Stimulated activated CD4-positive, alpha-beta T cell treated with anti-CD3 and anti-CD28 coated beads, Interleukin-2, amount 100 ng/mL, for 24 hours (primary cell): ENCODE data around the gene GAB2.

Experiments used
- DNase-seq, 2 donors: peaks; one replicate each; pipeline ENCODE4 v3.0.0-alpha.2; 2020

GAB2 gene

DNA sequence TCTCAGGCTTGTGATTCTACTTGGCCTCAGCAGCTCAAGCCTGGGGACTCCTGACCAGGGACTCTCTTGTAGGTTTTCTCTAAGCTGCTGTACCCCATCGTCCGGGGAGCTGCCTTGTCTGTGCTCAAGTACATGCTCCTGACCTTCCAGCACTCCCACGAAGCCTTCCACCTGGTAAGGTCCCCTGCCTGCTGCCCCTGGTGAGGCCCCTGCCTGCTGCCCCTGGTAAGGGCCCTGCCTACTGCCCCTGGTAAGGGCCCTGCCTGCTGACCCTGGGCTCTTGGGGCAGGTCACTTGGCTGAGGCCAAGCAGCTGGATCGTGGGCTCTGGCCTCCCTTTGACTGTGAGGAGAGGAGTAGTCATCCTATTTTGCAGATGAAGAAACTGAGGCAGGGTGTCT is 217.6 kb downstream of the GAB2 start:
- DNase-seq, result no peak

DNA sequence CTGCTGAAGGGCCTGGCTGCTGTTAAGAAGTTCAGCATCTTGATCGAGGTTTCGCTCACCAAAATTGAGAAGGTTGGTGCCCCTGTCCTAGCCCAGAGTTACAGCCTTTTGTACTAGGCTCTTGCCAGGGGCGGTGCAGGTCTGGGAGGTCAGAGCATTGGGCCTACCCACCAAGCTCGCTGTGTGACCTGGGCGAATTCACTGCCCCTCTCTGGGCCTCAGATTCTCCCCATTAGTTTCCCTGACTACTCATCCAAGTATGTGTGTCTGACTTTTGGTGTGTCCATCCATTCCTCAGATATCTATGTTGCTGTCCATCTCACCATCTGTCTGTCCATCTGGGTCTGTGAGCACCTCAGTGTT is 218.0 kb downstream of the GAB2 start:
- DNase-seq, result no peak

DNA sequence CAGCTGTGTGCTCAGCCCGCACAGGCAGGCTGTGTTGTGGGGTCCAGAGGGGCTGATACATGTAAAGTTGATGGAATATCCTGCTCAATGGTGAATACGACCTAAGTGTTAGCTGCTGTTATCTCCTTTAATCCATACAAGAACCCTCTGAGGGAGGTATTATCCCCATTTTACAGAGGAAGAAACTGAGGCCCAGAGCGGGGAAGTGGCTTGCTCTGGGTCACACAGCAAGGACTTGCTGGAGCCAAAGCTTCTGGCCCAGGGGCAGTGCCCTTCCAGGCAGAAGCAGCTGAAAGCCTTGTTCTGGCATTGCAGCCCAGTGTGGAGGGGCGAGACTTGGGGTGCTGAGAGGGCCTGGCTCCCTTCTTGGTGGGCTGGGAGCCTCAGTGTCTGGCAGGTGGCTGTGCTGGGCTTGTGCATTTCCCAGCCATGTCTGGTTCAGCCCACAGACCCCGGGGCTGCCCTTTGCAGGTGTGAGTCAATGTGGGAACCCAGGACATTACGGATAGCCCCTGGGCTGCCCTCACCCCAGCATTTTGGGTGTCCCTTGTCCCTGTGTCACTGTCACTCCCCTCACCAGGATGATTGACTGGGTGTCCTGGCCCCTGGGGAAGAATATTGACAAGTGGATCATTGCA is 218.5 kb downstream of the GAB2 start:
- no peak for DNase-seq

DNA sequence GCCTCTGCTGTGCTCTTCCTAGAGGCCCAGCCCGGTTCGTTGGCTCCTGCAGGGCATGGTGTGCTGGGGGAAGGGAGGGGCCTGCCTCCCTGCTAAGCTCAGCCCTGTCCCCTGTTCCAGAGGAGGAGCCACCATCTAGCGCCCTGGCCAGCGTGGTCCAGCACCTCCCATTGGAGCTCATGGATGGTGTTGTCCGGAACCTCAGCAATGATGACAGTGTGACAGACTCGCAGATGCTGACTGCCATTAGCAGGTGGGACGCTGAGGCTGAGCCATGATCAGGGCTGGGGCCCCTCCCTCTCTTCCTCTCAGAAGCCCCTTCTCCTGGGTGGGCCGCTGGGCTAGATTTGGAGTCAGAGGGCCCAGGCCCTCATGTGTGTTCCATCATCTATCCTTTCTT is 219.8 kb downstream of the GAB2 start:
- DNase-seq, result no peak

DNA sequence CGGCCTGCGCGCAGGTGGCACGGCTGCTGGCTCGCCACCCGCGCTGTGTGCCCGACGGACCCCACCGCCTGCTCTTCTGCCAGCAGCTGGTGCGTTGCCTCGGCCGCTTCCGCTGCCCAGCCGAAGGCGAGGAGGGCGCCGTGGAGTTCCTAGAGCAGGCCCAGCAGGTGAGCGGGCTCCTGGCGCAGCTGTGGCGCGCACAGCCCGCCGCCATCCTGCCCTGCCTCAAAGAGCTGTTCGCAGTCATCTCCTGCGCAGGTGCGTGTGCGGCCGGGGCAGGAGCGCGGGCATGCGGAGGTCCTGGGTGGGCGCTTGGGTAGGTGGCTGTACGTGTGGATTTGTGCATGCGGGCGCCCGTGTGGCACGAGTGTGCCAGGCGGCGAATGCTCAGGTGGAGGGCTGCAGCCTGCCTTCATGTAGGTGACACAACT is 220.9 kb downstream of the GAB2 start:
- DNase-seq, result no peak

DNA sequence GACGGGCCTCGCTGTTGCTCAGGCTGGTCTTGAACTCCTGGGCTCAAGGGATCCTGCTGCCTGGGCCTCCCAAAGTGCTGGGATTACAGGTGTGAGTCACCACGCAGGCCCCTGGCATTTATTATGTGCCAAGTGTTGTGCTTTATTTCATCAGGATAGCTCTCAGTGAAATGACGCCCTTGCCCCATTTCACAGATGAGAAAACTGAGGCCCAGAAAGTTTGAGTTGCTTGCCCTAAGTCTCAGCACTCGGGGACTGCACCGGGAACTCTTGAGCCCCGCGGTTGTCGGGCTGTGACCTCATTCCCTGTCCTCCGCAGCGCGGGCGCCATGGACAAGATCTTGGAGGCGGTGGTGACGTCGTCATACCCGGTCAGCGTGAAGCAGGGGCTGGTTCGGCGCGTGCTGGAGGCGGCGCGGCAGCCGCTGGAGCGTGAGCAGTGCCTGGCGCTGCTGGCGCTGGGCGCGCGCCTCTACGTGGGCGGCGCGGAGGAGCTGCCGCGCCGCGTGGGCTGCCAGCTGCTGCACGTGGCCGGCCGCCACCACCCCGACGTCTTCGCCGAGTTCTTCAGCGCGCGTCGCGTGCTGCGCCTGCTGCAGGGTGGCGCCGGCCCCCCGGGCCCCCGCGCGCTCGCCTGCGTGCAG is 221.6 kb downstream of the GAB2 start:
- DNase-seq, result no peak

DNA sequence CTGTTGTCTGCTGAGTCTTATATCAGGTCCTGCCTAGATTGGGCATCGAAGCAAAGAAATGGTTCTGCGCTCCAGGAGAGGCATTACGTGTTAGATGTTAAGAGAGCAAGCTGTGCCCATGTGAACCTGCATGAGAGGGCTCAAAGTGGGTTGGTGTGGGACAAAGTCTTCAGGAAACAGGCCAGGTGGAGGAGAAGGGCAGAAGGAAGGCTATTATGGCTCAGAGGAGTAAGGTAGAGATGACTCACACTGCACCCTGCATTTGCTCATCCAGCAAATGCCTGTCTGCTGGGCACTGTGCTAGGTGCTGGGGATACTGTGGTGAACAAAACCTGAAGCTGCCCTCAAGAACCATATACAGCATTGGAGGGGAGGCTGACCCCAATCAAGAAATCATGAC is 223.1 kb downstream of the GAB2 start:
- DNase-seq, result no peak

DNA sequence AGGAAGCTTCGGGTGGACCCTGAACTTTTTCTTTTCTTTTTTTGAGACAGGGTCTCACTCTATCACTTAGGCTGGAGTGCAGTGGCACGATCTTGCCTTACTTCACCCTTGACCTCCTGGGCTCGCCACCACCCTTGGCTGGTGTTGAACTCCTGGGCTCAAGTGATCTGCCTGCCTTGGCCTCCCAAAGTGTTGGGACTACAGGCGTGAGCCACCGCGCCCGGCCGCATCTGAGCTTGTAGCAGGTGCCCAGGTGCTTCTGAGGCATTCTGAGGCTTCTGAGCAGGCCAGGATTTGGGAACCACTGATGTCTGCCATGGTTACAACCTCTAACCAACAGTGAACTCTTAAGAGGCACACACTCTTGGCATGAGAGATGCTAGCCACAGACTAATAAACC is 223.8 kb downstream of the GAB2 start:
- DNase-seq, result no peak

DNA sequence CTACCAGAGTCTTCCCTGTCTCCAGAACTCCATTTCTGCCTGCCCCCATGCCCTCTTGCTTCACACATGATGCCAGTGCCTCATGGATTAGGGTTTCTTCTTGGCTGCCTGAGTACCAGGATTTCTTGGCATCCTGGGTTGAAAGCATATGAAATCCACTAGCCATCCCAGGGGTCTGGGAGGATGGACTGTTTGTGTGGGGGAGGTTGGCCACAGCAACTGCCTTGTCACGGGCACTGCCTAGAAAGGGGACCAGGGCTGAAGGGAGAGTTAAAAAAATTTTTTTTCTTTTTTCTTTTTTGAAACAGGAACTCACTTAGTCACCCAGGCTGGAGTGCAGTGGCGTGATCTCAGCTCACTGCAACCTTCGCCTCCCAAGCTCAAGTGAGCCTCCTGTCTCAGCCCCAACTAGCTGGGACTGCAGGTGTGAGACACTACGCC is 224.7 kb downstream of the GAB2 start:
- no peak for DNase-seq

DNA sequence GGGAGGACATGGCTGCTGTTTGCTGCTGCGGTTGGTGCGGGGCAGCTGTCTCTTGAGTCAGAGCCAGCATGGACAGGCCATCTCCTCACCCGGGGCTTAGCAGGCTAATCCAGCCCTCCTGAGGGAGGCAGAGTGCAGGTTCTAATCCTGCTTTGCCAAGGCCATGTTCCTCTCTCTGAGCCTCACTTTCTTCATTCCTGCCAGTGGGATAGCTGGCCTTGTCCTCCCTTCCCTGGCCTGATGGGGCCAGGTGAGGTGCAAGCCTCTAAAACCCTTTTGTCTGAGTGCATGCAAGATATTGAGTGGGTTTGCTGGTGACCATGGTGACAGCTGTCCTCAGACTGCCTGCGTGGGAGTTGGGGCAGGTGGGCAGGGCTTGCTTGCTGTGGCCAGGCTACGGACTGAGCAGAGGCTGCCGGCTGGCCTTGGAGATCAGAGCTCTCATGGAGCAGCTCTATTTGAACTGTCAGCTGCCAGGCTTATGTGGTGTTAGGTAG is 225.3 kb downstream of the GAB2 start:
- DNase-seq, result no peak

DNA sequence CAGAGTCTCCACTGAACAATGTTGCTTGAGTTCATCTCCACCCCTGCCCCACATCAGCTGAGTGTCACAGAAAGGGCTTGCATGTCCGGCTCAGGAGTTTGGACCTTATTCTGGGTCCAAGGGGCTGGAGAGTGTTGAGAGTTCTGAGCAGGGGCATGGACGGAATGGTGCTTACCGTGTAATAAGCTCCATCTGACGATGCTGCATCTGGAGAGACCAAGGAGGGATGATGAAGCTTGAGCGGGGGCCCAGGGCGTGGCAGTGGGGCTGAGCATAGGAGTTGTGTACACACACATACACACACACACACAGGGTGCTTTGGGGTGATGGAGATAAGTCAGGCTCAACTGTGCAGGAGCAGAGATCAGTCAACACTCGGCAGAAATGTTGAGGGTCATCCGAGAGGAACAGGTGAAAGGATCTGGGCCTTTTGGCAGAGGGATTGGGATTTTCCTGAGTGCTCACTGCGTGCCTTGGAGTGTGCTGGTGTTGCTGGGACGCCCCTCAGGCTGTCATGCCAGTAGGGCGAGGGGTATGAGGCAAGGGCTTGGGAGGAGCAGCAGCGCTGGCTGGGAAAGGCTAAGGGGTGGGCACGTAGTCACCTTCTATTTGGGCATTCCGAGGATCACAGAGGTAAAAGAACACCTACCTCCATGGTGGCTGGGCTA is 226.6 kb downstream of the GAB2 start:
- DNase-seq, result no peak

DNA sequence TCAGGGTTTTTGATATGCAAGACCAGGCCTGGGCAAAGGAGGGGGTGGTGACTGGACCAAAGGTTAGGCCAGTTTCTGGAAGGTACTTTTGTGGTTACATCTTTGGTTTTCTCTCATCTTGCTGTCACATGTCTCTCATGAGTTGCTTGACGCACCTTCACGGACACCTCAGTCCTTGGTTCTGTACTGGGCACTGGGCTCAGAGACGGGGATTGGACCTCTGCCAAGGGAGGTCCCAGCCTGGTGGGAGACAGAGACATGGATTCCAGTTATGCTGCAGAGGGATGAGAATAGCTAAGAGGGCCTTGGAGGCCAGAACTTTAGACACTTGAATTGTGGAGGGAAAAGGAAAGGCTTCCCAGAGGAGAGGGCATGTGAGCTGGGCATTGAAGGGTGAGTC is 227.2 kb downstream of the GAB2 start:
- no peak for DNase-seq

DNA sequence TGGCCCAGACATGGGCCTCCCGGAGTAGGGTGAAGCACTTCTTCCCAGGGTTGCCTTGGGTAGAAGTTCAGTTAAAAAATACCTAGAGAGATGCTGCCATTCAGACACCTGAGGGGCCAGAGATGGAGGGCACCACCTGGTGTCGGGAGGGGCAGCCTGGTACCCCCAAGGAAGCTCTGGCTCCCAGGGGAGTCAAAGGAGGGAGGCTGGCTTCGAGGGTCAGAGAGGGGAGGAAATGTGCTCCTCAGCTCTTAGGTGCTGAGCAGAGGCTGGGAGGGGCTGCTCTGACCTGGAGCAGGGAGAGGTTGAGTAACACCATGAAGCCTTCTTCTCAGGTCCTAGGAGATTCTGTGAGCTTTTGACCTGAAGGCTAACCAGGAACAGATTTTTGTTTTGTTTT is 227.8 kb downstream of the GAB2 start:
- DNase-seq, result no peak

DNA sequence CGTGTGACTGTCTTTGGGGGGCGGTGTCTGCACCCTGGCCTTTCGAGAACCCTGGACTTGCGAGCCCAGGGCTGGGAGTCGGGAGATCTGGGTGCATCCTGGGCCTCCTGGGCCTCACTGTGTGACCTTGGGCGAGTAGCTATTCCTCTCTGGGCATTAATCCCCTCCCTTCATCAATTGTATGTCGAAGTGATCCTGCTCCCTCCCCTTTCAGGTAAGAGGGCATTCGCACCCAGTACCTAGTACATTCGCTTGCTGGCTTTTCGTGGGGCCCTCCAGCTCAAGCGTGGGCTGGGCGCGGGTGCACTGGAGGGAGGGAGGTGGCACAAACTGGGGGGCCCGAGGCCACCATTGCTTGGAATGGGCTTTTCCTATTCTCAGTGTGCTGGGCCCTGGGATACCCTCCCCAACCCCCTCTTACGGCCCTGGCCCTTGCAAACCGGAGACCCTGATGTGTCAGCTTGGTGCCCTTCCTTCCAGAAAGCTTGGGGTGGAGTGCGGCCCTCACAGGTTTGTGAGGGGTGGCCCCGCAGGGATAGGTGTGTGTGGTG is 228.4 kb downstream of the GAB2 start:
- DNase-seq, result no peak

DNA sequence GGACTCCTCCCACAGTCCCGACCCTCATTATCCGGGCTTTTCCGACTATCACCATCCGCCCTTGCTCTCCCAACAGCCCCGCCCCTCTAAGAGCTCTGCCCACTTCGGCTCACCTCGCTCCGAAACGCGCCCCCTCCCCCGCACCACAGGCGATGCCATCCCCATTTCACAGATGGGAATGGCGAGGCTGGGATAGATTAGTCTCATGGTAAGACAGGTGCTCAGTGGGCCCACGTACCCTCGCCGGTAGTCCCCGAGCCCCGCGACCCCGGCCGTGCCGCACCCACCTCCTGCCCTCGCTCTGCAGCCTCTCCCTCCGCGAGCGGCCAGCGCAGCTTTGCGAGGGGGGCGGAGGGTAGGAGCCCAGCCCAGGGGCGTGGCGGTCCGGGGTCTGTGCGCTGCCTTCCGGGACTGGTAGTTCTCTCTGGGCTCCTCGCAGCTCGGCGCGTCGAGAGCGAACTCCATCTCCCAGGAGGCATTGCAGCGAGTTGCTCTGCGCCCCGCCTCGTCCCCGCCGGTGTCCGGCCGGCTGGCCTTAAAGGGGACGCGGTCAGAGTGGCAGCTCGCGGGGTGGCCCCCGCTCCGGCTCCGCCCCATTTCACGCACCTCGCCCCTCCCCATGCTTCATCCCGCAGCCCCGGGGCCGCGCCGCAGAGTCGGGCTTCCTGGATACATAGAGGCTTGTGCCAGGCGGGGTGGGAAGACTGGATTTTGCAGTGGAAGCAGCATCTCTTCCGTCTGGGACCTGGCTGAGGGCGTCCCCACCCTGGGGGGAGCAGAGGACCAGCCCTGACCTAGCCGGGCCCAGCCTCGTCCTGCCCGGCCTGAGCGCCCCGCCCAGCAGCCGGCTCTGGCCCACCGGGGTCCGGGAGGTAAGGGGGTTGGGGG is 229.1 kb downstream of the GAB2 start, which contains the start of the genes KCTD21 and USP35:
KCTD21 (minus strand) TSS at position 341 of the 888 bp plus-strand sequence. CDS start 14,072 bp downstream, outside the sequence.
USP35 (plus strand) TSS at position 634 of the 888 bp plus-strand sequence. CDS start 7,327 bp downstream, outside the sequence.
- DNase-seq, result peak; percentile 92 to 93

DNA sequence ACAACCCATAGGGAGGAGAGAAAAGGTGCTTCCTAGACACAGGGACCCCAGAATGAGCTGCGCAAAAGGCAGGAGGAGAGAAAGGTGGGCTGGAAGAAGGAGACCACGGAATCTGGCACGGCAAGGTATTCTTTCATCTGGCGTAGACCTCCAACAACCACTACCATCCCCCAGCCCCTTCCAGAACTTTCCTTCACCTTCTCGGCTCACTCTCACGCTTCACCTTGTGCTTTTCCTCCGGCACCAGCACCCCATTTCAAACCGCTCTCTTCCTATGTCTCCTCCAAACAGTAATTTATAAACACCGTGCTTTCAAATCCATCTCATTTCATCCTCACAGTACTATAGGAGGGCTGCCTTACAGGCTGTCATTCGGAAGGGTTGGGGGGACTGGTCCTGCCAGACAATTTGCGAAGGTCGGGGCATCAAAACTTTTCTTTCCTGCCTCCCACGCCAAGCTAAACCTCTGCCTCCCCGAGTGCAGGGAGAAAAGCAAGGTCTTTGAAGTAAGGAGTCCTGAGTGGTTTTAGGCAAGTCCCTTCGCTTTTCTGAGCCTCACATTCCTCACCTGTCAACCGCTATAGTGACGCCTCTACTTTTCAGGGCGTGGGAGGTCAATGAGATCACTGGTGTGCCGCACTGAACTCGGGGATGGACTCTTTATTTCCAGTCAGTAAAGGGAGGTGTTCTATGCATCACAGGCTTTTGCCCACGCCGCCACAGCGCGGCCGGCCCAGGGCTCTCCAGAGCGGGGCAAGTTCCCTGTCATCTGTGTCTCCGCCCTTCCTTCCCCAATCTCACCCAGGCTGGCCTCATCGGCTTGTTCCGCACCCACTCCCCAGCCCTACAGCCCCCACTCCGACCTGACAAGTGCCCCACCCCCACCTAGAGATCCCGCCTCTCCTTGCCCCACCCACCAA is 230.0 kb downstream of the GAB2 start:
- peak; percentile 75 to 76 for DNase-seq

DNA sequence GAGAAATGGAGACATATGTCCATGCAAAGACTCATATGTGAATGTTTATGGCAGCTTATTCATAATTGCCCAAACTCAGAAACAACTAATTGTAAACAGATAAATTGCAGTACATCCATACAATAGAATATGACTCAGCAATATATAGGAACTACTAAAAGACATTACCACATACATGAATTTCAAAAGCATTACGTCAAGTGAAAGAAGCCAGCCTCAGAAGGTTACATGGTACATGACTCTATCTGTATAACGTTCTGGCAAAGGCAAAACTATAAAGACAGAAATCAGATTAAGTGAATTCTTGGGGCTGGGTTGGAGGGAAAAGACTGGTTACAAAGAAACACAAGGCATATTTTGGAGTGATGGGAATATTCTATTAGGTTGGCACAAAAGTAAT is 236.4 kb downstream of the GAB2 start:
- DNase-seq, result no peak

DNA sequence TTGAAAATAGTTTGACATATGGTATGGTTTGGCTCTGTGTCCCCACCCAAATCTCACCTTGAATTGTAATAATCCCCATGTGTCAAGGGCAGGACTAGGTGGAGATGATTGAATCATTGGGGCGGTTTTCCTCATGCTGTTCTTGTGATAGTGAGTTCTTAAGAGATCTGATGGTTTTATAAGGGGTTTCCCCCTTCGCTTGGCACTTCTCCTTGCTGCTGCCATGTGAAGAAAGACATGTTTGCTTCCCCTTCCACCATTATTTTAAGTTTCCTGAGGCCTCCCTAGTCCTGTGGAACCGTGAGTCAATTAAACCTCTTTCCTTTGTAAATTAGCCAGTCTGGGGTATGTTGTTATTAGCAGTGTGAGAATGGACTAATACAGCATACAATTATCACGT is 236.9 kb downstream of the GAB2 start:
- no peak for DNase-seq

DNA sequence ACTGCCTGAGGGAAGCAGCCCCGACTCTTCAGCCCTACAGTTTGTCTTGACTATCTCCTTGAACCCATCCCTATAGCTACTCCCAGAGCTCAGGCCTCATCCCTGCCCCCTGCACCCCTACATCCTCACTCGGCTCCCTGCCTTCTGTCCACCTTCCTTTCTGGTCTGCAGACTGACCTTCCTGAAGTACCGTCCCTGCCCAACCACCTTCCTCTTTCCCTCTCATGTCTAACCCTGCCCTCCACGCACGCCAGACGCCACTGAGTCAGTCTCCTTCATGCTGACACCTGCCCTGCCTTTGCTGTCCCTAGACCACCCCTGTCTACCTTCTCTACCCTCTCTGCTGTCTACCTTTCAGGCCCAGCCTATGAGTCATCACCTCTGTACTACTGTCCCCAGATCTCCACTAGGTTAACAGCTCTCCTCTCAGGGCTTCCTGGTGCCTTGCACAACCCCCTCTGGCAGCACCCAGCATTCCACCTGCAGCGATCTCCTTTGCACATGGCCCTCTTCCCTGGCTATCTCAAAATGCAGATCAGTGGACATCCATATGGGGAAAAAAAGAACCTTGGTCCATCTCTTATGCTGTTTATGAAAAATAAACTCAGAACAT is 238.1 kb downstream of the GAB2 start:
- no peak for DNase-seq

DNA sequence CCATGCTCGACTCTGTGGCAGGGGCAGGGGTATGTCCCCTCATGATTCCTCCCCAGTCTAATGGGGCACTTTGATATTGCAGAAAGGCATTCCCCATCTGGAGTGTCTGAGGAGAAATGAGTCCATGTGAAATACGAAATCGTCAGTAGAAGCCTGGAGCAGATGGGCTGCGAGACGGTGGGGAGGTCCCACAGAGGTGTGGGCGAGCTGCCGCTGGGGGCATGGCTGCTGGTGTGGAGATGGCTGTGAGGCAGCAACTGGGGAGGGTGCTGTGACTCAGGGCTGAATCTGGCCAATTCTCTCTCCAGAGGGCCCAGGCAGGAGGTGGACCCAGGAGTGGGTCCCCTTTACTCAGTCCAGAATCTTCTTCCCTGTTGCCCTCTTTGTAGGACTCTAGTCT is 240.4 kb downstream of the GAB2 start:
- DNase-seq, result no peak

DNA sequence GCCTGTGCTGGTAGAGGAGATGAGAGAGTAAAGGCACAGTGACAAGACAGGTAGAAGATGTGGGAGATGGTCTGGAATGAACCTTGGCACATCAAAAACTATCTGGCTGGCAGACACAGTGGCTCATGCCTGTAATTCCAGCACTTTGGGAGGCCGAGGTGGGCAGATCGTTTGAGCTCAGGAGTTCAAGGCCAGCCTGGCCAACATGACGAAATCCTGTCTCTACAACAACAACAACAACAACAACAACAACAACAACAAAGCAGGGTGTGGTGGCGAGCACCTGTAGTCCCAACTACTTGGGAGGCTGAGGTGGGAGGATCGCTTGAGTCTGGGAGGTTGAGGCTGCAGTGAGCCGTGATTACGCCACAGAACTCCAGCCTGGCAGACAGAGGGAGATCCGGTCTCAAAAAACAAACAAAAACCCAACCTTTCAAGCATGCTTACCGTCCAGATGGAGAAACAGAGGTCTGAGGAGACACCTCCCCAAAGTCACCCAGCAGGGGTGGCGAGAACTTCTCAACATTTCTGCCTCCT is 240.9 kb downstream of the GAB2 start:
- no peak for DNase-seq
